AG04449 (cell line): ENCODE measurements around the gene MPZL1.

Experiments
- CTCF ChIA-PET: fragments of 350-600 bp; formaldehyde crosslinking; extraction: SDS; loops from one replicate; lab custom pipeline; 2021; ENCODE audit warnings: antibody characterized with exemption; lab: Yijun Ruan, JAX
- POLR2A ChIA-PET: fragments of 400-600, 350-600 bp; formaldehyde crosslinking; extraction: SDS; loops from one replicate; lab custom pipeline; 2020; ENCODE audit warnings: antibody characterized with exemption, inconsistent platforms; lab: Yijun Ruan, JAX
- DNase-seq: peaks from one replicate; pipeline ENCODE4 v3.0.0-alpha.2; 2010; ENCODE audit warnings: low read depth, low spot score
- H3K4me3 ChIP-seq: 2 replicates; pipeline ENCODE4 v1.5.1; 2011; ENCODE audit warnings: low read depth, mild to moderate bottlenecking, control low read depth, low read length
- CTCF ChIP-seq: IDR thresholded peaks from one replicate; pipeline ENCODE4 v1.5.1; 2011; ENCODE audit warnings: mild to moderate bottlenecking, moderate library complexity, low read length, control low read depth, inconsistent platforms; ENCODE audit not compliant: insufficient read depth; ENCODE audit errors: missing control alignments

Gene MPZL1

GRCh38 chr1:167705250-167705649 lies 16.5 kb upstream of the MPZL1 start:
- TF ChIP-seq CTCF: no peak
- H3K4me3 ChIP-seq: no peak overlapping the region
- DNase-seq: no peak
- ChIA-PET POLR2A (no interaction called here), CTCF (interaction anchor here (0.9 to 2.8 kb wide), 5 partner anchors 10 to 377 kb away, joined by 3 to 10 read pairs (median 5); no protein-coding TSS in a partner anchor)

GRCh38 chr1:167706363-167706762 lies 15.4 kb upstream of the MPZL1 start:
- POLR2A ChIA-PET: no interaction called here
- H3K4me3 ChIP-seq: no peak overlapping the region
- no peak for DNase-seq
- CTCF ChIA-PET: interaction anchor here (1.5 to 3.9 kb wide), 3 partner anchors 9 to 106 kb away, joined by 3 to 18 read pairs (median 9); no protein-coding TSS in a partner anchor
- no peak for TF ChIP-seq CTCF

- POLR2A ChIA-PET: no interaction called here
- no peak for DNase-seq
- no peak overlapping the region for H3K4me3 ChIP-seq
- no peak for TF ChIP-seq CTCF
- CTCF ChIA-PET: interaction anchor here (1.1 to 3.9 kb wide), 5 partner anchors 8 to 375 kb away, joined by 3 to 18 read pairs (median 3); no protein-coding TSS in a partner anchor
Measured at GRCh38 chr1:167706931-167707877, 14.6 kb upstream of the MPZL1 start.

DNA sequence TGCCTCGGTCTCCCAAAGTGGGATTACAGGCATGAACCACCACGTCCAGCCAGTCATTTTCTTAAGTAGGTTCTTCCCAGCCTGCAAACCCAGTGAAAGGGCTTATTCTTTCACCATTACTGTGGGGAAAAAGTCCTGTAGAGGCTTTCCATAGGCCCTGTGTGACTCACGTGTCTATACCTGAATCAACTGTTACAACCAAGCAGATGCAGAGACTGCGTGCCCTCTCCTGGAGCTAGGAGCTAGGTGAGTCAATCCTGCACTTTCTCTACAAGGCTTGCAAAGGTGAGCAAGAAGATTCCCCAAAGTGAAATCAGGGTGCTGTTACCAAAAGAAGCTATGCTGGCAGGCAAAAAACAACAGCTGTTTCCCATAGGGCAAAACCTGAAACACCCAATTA lies 13.8 kb upstream of the MPZL1 start:
- no peak for TF ChIP-seq CTCF
- DNase-seq: no peak
- CTCF ChIA-PET: interaction anchor here (1.1 to 3.9 kb wide), 4 partner anchors 7 to 375 kb away, joined by 3 to 18 read pairs (median 6); no protein-coding TSS in a partner anchor
- H3K4me3 ChIP-seq: no peak overlapping the region
- POLR2A ChIA-PET: no interaction called here

- H3K4me3 ChIP-seq: no peak overlapping the region
- ChIA-PET POLR2A (no interaction called here), CTCF (interaction anchor here (3.9 kb wide), 1 partner anchor 21 kb away, joined by 18 read pairs; no protein-coding TSS in a partner anchor)
- no peak for TF ChIP-seq CTCF
- no peak for DNase-seq
Measured at GRCh38 chr1:167708940-167709389, 12.8 kb upstream of the MPZL1 start.

DNA sequence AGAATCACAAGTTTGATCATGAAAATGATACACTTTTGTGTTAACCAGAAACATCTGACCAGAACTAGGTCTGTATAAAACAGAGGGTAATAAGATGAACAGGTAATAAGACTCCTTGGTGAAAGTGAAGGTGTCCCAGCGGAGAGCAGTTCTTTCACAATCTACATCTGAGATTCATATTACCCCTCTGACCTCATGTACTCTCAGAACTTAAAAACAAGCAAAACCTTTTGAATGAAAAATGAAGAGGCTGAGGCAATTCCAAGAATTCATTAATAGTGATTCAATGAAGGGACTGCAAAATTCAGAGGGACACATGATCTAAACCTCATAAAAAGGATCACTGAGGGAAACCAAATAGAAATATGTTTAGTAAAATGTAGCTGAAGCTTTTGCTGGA lies 10.9 kb upstream of the MPZL1 start:
- no peak for TF ChIP-seq CTCF
- POLR2A ChIA-PET: no interaction called here
- H3K4me3 ChIP-seq: no peak overlapping the region
- CTCF ChIA-PET: no interaction called here
- no peak for DNase-seq
